ENCODE data around the gene SMG5.
A peak's percentile ranks its signal among the peaks of the same experiment; 100 is the strongest.

DNA sequence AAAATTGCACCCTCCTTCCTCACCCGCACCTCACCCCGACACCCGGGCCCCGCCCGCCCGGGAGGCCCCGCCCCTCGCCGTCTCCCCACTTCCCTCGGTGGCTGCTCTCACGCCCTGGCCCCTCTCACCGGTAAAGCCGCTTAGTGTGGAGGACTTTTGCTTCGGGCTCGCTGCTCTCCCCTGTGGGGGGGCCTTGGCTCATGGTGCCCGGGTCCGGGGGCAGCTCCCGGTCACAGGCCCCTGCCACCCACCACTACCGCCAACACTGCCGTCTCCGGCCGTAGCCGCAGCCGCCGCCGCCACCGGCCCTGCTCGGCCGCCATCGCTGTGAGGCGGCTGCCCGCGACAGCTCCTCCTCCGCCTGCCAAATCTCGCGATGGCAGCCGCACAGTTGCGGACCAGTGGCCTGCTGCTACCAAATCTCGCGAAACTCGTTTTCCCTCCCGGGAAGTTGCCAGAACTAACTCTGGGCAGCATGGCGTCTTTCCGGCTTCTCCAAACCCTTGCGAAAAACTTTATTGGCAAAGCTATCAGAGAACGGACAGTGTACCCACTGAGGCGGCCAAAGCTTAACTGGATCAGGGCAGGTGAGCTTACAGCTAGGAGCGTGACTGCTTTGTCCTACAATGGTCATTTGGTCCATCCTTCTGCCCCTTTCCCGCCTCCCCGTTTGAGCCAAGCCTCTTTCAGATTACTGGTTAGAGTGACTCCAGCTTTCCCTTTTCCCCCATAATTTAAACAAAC lies at the start of gene SMG5:
- TF ChIP-seq CTCF (IDR thresholded peaks at IDR 0.05) (no peak), POLR2A (IDR thresholded peaks at IDR 0.05) (peak; percentile 91)
